ENCODE measurements around the gene C4orf50. TPM values are rescaled to one million over a fixed set of nuclear protein-coding genes. Genes with fewer than 3 reads are reported as not detected.

The C4orf50 gene
- total RNA-seq, 1 experiment from 2014 or later: not detected

- DNase-seq: no peak
- no peaks in the 10 kb centered on the region for H3K36me3 ChIP-seq (ENCODE audit: low read depth)
- H3K27ac ChIP-seq: no peak overlapping the region
- H3K9me2 ChIP-seq (ENCODE audit: insufficient read depth): no peaks in the 10 kb centered on the region
- POLR2A ChIA-PET (ENCODE audit: unreplicated experiment): no interaction called here
- no peaks in the 10 kb centered on the region for H3K79me2 ChIP-seq (ENCODE audit: low read depth)
- H3K4me3 ChIP-seq: no peak overlapping the region
- no peaks in the 10 kb centered on the region for H3K9me3 ChIP-seq (ENCODE audit: insufficient read depth, low read depth)
- no peaks in the 10 kb centered on the region for H4K20me1 ChIP-seq (ENCODE audit: insufficient read depth)
- no peak overlapping the region for H3K4me2 ChIP-seq
- no peak overlapping the region for H2AFZ ChIP-seq
- intact Hi-C loops (cut with micrococcal nuclease; ENCODE audit: unreplicated experiment): no loop called here
- H3K4me1 ChIP-seq (replicated peaks; ENCODE audit: insufficient read depth): no peaks in the 10 kb centered on the region
- TF ChIP-seq, protein P1, sequence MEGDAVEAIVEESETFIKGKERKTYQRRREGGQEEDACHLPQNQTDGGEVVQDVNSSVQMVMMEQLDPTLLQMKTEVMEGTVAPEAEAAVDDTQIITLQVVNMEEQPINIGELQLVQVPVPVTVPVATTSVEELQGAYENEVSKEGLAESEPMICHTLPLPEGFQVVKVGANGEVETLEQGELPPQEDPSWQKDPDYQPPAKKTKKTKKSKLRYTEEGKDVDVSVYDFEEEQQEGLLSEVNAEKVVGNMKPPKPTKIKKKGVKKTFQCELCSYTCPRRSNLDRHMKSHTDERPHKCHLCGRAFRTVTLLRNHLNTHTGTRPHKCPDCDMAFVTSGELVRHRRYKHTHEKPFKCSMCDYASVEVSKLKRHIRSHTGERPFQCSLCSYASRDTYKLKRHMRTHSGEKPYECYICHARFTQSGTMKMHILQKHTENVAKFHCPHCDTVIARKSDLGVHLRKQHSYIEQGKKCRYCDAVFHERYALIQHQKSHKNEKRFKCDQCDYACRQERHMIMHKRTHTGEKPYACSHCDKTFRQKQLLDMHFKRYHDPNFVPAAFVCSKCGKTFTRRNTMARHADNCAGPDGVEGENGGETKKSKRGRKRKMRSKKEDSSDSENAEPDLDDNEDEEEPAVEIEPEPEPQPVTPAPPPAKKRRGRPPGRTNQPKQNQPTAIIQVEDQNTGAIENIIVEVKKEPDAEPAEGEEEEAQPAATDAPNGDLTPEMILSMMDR (conservative IDR thresholded peaks at IDR 0.05): no peak
- TF ChIP-seq EZH2 (IDR thresholded peaks at IDR 0.05; ENCODE audit: low read depth): no peak
- no TSS peak for BruUV-seq (replicated peaks)
- CTCF ChIA-PET: no interaction called here
- no peaks in the 10 kb centered on the region for H3F3A ChIP-seq (ENCODE audit: insufficient read depth, low read depth)
- no peaks in the 10 kb centered on the region for H3K27me3 ChIP-seq (ENCODE audit: insufficient read depth, low read depth)
Measured at GRCh38 chr4:5889002-5889696, 129.1 kb downstream of the C4orf50 start.

DNA sequence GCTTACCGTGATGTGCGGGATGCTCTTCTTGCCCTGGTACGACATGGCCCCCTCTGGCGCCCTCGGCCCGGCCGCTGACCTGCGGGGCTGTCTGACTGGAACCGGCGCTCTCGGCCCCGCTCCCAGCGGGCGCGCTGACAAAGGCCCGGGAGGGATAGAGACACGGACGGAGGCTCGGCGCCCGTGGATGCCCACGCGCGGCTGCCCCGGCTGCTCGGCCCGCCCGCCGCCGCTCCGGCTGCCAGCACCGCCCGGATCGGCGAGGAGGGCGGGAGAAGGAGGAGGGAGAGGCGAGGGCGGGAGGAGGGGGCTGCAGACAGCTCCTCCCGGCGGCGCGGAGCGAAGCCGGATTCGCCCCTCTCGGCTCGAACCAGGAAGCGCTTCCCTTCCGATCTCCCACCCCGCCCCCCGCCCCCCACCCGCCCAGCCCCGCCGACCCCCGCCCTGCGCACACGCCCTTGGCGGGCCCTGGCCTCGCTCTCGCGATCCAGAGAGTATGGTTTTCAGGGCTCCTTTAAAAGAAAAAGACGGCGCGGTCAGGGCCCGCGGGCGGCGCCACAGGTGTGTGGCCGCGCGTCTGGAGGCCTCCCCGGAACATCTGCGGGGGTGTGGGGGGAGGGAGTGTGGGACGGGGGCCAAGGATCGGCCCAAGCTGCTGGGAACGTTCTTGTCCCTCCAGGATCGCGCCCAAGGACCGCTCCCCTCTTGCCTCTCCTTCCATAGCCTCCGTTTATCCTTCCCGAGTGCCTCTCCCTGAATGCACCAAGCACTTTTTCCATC, 129.8 kb downstream of the C4orf50 start:
- BruUV-seq (replicated peaks): no TSS peak
- intact Hi-C loops (cut with micrococcal nuclease; ENCODE audit: unreplicated experiment): no loop called here
- POLR2A ChIA-PET (ENCODE audit: unreplicated experiment): no interaction called here

DNA sequence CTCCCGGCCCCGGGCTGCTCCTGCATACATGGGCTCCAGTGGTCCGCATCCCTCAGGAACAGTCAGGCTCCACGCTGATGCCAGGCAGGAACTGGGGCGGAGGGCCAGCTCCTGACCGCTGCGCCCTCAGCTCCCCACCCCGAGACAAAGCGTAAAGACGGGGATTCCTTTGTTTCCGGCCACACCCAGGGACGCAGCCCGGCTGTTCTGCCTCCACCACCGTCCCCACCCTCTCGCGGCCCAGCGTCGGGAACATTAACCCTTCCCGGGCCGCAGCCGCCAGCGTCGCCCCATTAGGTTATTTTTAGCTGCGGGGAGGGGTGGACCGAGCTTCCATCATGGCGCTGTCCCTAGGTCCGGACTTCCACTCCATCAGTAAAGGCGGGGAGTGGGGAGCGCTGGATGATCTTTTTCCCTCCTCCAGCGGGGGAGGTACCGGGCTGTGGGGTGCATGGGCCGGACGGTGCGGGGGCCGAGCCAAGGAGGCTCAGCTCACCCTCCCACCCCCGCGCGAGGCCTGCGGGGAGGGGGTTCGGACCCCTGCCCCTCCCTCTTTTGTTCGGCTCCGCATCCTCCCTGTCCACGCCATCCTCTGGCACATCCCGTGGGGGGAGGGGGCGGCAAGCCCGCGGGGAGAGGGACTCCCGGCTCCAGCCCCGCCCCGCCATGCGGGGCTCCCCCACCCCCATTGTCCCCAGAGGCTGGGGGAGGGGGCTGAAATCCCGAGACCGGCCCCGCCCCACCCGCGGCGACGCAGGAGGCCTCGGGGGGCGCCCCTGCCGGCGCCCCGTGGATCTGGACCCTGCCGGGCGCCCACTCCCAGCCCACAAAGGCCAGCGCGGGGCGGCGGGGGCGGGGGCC, 130.6 kb downstream of the C4orf50 start:
- Histone ChIP-seq H3K27me3 (ENCODE audit: insufficient read depth, low read depth) (no peaks in the 10 kb centered on the region), H3K4me2 (no peak overlapping the region), H3K4me3 (no peak overlapping the region), H3K79me2 (ENCODE audit: low read depth) (no peaks in the 10 kb centered on the region), H3K9me3 (ENCODE audit: insufficient read depth, low read depth) (no peaks in the 10 kb centered on the region), H3K36me3 (ENCODE audit: low read depth) (no peaks in the 10 kb centered on the region), H3K4me1 (replicated peaks; ENCODE audit: insufficient read depth) (no peaks in the 10 kb centered on the region), H4K20me1 (ENCODE audit: insufficient read depth) (no peaks in the 10 kb centered on the region), H3K9me2 (ENCODE audit: insufficient read depth) (no peaks in the 10 kb centered on the region), H3K27ac (no peak overlapping the region), H2AFZ (no peak overlapping the region), H3F3A (ENCODE audit: insufficient read depth, low read depth) (no peaks in the 10 kb centered on the region)
- no peak for TF ChIP-seq EZH2 (IDR thresholded peaks at IDR 0.05; ENCODE audit: low read depth)
- TF ChIP-seq, protein P1 (conservative IDR thresholded peaks at IDR 0.05): no peak
- POLR2A ChIA-PET (ENCODE audit: unreplicated experiment): interaction anchor here (0.8 kb wide), 1 partner anchor 225 kb away, joined by 7 read pairs; no protein-coding TSS in a partner anchor
- BruUV-seq (replicated peaks): no TSS peak
- intact Hi-C loops (cut with micrococcal nuclease; ENCODE audit: unreplicated experiment): no loop called here
- CTCF ChIA-PET: no interaction called here
- DNase-seq: no peak

More for the DNA sequence above, 129.8 kb downstream of the C4orf50 start:
- Histone ChIP-seq H2AFZ (no peak overlapping the region), H3K4me3 (no peak overlapping the region), H3K27ac (no peak overlapping the region), H3K27me3 (ENCODE audit: insufficient read depth, low read depth) (no peaks in the 10 kb centered on the region), H3K9me2 (ENCODE audit: insufficient read depth) (no peaks in the 10 kb centered on the region), H3K4me1 (replicated peaks; ENCODE audit: insufficient read depth) (no peaks in the 10 kb centered on the region), H4K20me1 (ENCODE audit: insufficient read depth) (no peaks in the 10 kb centered on the region), H3K79me2 (ENCODE audit: low read depth) (no peaks in the 10 kb centered on the region), H3K4me2 (no peak overlapping the region), H3K9me3 (ENCODE audit: insufficient read depth, low read depth) (no peaks in the 10 kb centered on the region), H3F3A (ENCODE audit: insufficient read depth, low read depth) (no peaks in the 10 kb centered on the region), H3K36me3 (ENCODE audit: low read depth) (no peaks in the 10 kb centered on the region)
- CTCF ChIA-PET: no interaction called here
- TF ChIP-seq, protein P1 (conservative IDR thresholded peaks at IDR 0.05): no peak
- no peak for TF ChIP-seq EZH2 (IDR thresholded peaks at IDR 0.05; ENCODE audit: low read depth)
- DNase-seq: no peak

Measured in PC-9 (cell line).